Neutrophil (primary cell): ENCODE data around the gene LGALS8.
A peak's percentile ranks its signal among the peaks of the same experiment; 100 is the strongest.
"Not testable (repeated sequence)": the region's sequence is repeated elsewhere in the genome, so short reads cannot be mapped to it uniquely, and the experiment has no call there.

Experiments used
- H3K27ac ChIP-seq: fragments of 200-600 bp; sonication (generic); 2 replicates; pipeline ENCODE4 v1.5.1; 2016; ENCODE audit warnings: mild to moderate bottlenecking, moderate library complexity
- H3K27me3 ChIP-seq: fragments of 200-600 bp; sonication (generic); 2 replicates; pipeline ENCODE4 v1.6.0; 2016; ENCODE audit warnings: mild to moderate bottlenecking
- H3K36me3 ChIP-seq: fragments of 200-600 bp; sonication (generic); 2 replicates; pipeline ENCODE4 v1.5.1; 2017
- H3K4me1 ChIP-seq, 2 experiments: fragments of 200-600 bp in 1 of 2; sonication (generic) in 1 of 2; 1 replicate in 1 of 2; 2 replicates in 1 of 2; pipeline versions ENCODE4 v1.5.1 to v1.6.1; 2013 to 2016; ENCODE audit warnings: low read depth in 1 of 2, low read length in 1 of 2, mild to moderate bottlenecking in 1 of 2, moderate library complexity in 1 of 2; ENCODE audit not compliant: control insufficient read depth in 1 of 2, insufficient read depth in 1 of 2
- H3K4me3 ChIP-seq, 2 experiments: fragments of 200-600 bp in 1 of 2; sonication (generic) in 1 of 2; 1 replicate in 1 of 2; 2 replicates in 1 of 2; pipeline ENCODE4 v1.5.1; 2013 to 2016; ENCODE audit warnings: low read depth in 1 of 2, low read length in 1 of 2, mild to moderate bottlenecking in 1 of 2, moderate library complexity in 1 of 2
- H3K9me3 ChIP-seq: fragments of 200-600 bp; sonication (generic); 2 replicates; pipeline ENCODE4 v1.5.1; 2016
- TF ChIP-seq, protein P1 (sequence below): fragments of 200-600 bp; sonication (generic); IDR thresholded peaks from 2 replicates; pipeline ENCODE4 v1.5.1; 2016; ENCODE audit warnings: antibody characterized with exemption

Gene LGALS8

DNA sequence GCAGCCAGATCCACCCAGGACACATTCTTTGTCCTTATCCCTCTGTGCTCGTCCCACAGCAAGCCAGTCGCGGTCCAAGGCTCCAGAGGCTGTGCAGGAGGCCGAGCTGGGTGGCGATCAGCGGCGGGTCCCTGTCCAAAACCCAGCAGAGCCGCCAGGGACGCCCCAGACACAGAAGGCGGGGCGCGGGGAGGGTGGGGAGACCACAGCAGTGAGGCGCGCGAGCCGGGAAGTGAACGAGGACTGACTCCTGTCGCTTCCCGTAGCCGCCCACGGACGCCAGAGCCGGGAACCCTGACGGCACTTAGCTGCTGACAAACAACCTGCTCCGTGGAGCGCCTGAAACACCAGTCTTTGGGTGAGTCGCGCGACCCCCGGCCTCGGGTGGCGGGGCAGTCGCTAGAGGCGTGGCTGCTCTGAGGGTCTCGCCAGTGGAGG, at the start of gene LGALS8:
TSS of gene LGALS8 (plus strand) at position 279 of the 438 bp plus-strand sequence. CDS start 2,089 bp downstream, outside the sequence.
- peaks cover 11 to 12% of the 10 kb centered on the region in 2 experiments for H3K4me1 ChIP-seq
- no peaks in the 10 kb centered on the region for H3K27me3 ChIP-seq
- H3K9me3 ChIP-seq, result no peaks in the 10 kb centered on the region
- H3K27ac ChIP-seq, result peak within 1 kb of the TSS; percentile 90
- H3K36me3 ChIP-seq, result peaks cover 14% of the 10 kb centered on the region
- peak within 1 kb of the TSS; percentile 85 to 89 for H3K4me3 ChIP-seq
- TF ChIP-seq, protein P1, sequence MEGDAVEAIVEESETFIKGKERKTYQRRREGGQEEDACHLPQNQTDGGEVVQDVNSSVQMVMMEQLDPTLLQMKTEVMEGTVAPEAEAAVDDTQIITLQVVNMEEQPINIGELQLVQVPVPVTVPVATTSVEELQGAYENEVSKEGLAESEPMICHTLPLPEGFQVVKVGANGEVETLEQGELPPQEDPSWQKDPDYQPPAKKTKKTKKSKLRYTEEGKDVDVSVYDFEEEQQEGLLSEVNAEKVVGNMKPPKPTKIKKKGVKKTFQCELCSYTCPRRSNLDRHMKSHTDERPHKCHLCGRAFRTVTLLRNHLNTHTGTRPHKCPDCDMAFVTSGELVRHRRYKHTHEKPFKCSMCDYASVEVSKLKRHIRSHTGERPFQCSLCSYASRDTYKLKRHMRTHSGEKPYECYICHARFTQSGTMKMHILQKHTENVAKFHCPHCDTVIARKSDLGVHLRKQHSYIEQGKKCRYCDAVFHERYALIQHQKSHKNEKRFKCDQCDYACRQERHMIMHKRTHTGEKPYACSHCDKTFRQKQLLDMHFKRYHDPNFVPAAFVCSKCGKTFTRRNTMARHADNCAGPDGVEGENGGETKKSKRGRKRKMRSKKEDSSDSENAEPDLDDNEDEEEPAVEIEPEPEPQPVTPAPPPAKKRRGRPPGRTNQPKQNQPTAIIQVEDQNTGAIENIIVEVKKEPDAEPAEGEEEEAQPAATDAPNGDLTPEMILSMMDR, result no peak

DNA sequence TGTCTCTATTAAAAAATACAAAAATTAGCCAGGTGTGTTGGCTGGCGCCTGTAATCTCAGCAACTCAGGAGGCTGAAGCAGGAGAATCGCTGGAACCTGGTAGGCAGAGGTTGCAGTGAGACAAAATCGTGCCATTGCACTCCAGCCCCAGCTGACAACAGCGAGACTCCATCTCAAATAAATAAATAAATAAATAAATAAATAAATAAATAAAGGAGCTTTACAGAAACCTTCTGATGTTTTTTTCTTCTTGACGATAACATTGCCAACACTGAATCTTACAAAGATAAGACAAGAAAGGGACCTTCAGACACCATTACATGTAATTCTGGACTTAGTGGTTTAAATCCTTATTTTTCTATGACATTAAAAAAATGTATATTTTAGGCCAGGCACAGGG, 47.8 kb upstream of the LGALS8 start:
- Histone ChIP-seq H3K27ac (no peak overlapping the region), H3K4me3 (no peak overlapping the region), H3K9me3 (no peaks in the 10 kb centered on the region), H3K36me3 (no peaks in the 10 kb centered on the region), H3K27me3 (no peaks in the 10 kb centered on the region), H3K4me1 (no peaks in the 10 kb centered on the region)
- TF ChIP-seq, protein P1, result no peak

DNA sequence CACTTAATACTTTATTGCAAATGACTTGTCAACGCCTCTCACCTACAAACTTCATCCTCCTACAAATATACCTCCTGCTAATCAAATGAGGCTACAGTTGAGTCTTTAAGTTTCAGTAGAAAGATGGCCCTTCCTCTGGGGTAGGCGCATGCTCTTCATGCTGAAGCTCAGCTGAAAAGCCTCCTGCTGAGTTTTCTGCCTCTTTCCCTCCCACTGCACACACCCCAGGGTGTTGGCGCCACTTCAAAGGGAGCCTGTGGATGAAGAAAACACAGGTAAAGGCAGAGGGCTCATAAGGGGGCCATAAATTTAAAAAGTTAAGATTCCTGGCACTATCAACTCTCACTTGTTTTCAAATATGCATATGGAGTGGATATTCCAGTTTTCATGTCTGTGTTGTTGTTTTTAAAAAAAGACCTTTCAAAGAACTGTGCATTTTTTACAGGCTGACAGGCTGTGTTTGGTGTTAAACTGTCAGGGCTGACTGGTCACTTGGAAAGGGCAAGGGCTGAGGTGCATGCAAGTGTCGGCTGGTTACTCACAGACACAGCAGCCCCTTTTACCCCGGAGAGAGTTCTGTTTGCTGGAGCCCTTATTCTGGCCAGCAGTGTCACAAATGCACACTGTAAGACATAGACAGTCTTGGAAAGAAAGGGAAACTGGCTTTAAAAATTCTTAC, 42.9 kb upstream of the LGALS8 start:
- TF ChIP-seq, protein P1, result no peak
- no peaks in the 10 kb centered on the region for H3K36me3 ChIP-seq
- no peaks in the 10 kb centered on the region for H3K9me3 ChIP-seq
- no peaks in the 10 kb centered on the region for H3K4me1 ChIP-seq
- no peak overlapping the region for H3K4me3 ChIP-seq
- no peak overlapping the region for H3K27ac ChIP-seq
- H3K27me3 ChIP-seq, result no peaks in the 10 kb centered on the region

DNA sequence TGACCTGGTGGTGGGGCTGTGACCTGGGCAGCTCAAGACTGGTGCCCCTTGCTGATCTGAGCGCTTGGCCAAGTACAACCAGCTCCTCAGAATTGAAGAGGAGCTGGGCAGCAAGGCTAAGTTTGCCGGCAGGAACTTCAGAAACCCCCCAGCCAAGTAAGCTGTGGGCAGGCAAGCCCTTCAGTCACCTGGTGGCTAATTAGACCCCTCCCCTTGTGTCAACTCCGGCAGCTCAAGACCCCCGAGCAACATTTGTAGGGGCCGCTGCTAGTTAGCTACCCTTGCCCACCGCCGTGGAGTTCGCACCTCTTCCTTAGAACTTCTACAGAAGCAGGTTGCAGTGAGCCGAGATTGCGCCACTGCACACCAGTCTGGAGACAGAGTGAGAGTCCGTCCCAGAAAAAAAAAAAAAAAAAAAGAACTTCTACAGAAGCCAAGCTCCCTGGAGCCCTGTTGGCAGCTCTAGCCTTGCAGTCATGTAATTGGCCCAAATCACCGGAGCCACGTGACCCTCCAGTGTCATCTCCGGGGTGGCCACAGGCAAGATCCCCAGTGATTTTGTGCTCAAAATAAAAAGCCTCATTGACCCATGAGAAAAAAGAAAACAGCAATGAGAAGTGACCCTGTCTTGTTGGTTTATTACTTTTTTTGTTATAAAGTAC, 39.3 kb upstream of the LGALS8 start:
- TF ChIP-seq, protein P1, result no peak
- Histone ChIP-seq H3K27me3 (no peaks in the 10 kb centered on the region), H3K36me3 (no peaks in the 10 kb centered on the region), H3K4me3 (no peak overlapping the region), H3K27ac (no peak overlapping the region), H3K9me3 (no peaks in the 10 kb centered on the region), H3K4me1 (no peaks in the 10 kb centered on the region)

DNA sequence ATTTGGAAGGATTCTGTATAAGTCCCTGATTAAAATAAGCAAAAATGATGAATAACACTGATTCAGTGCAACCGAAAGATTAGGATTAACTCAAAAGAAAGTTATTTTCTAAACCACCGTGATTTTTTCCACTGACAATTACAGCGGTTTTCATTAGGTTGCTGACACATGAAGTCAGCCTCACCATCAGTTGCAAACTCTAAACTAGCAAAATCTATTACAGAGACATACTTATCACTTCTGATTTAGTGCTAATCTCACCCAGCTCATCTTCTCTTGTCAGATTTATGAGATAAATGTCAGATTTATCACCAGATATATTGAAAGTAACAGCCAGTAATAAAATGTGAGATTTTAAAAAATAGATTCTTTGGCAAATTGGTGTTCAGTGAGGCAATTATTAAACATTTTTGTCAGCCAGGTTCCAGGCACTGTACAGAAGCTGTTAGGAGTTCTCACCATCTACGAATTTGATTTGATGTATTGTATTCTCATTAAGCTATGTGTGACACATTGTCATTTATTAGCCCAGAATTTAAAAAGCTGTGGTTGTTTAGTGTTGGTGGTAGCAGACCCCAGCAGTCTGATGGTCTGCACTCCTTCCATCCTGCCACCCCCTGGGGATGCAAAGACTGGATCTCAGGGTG, 37.3 kb upstream of the LGALS8 start:
- TF ChIP-seq, protein P1, result no peak
- H3K4me1 ChIP-seq, result peaks cover 0 to 4% of the 10 kb centered on the region in 2 experiments
- H3K27ac ChIP-seq, result no peak overlapping the region
- no peaks in the 10 kb centered on the region for H3K36me3 ChIP-seq
- no peak overlapping the region for H3K4me3 ChIP-seq
- H3K27me3 ChIP-seq, result peaks cover 13% of the 10 kb centered on the region
- H3K9me3 ChIP-seq, result no peaks in the 10 kb centered on the region

DNA sequence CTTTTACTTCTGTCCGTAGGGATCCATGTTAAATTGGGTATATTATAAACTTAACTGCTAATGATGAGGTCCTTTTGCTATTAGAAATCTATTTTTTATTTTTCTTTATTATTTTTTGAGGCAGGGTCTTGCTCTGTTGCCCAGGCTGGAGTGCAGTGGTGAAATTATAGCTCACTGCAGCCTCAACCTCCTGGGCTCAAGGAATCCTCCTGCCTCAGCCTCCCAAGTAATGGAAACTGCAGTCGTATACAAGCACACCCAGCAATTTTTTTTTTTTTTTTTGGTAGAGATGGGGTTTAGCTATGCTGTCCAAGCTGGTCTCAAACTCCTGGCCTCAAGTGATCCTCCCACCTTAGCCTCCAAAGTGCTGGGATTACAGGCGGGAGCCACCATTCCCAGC, 34.6 kb upstream of the LGALS8 start:
- H3K9me3 ChIP-seq, H3K4me1 ChIP-seq, H3K27ac ChIP-seq, H3K36me3 ChIP-seq, H3K4me3 ChIP-seq: not testable (repeated sequence)
- peaks cover 28% of the 10 kb centered on the region for H3K27me3 ChIP-seq
